Smooth muscle cell (in vitro differentiated cells): ENCODE results near the gene MISP3. TPM values are rescaled to one million over a fixed set of nuclear protein-coding genes. Genes with fewer than 3 reads are reported as not detected.
"Not testable (repeated sequence)": the region's sequence is repeated elsewhere in the genome, so short reads cannot be mapped to it uniquely, and the experiment has no call there.

Source experiments
- DNase-seq: peaks from one replicate; lab custom pipeline; 2025; ENCODE audit not compliant: unreplicated experiment; lab: John Stamatoyannopoulos, UW
- H2AFZ ChIP-seq: fragments of 200-600 bp; sonication (generic); 2 replicates; pipeline ENCODE4 v1.6.0; 2016; ENCODE audit warnings: antibody characterized with exemption, low read depth, mild to moderate bottlenecking
- H3F3A ChIP-seq: fragments of 200-600 bp; sonication (generic); 2 replicates; pipeline ENCODE4 v1.6.0; 2017; ENCODE audit warnings: antibody characterized with exemption, low read depth
- H3K27ac ChIP-seq: fragments of 200-600 bp; sonication (generic); 2 replicates; pipeline ENCODE4 v1.5.1; 2016; ENCODE audit warnings: low read depth, mild to moderate bottlenecking
- H3K27me3 ChIP-seq: fragments of 200-600 bp; sonication (generic); 2 replicates; pipeline ENCODE4 v1.6.1; 2016; ENCODE audit warnings: low read depth, mild to moderate bottlenecking
- H3K36me3 ChIP-seq: fragments of 200-600 bp; sonication (generic); 2 replicates; pipeline ENCODE4 v1.5.1; 2016; ENCODE audit warnings: low read depth
- H3K4me1 ChIP-seq: fragments of 200-600 bp; sonication (generic); 2 replicates; pipeline ENCODE4 v1.5.1; 2016; ENCODE audit warnings: low read depth
- H3K4me2 ChIP-seq: fragments of 200-600 bp; sonication (generic); 2 replicates; pipeline ENCODE4 v1.6.0; 2016; ENCODE audit warnings: mild to moderate bottlenecking
- H3K4me3 ChIP-seq: fragments of 200-600 bp; sonication (generic); 2 replicates; pipeline ENCODE4 v1.5.1; 2016; ENCODE audit warnings: mild to moderate bottlenecking
- H3K79me2 ChIP-seq: fragments of 200-600 bp; sonication (generic); 2 replicates; pipeline ENCODE4 v1.6.0; 2016; ENCODE audit warnings: low read depth, mild to moderate bottlenecking
- H3K9ac ChIP-seq: fragments of 200-600 bp; sonication (generic); 2 replicates; pipeline ENCODE4 v1.6.0; 2016; ENCODE audit warnings: low read depth
- H3K9me3 ChIP-seq: fragments of 200-600 bp; sonication (generic); replicated peaks from 2 replicates; pipeline ENCODE4 v1.5.1; 2016; ENCODE audit warnings: low read depth
- H4K20me1 ChIP-seq: fragments of 200-600 bp; sonication (generic); 2 replicates; pipeline ENCODE4 v1.6.0; 2016; ENCODE audit warnings: low read depth
- CTCF ChIP-seq: fragments of 200-600 bp; sonication (generic); IDR thresholded peaks from 2 replicates; pipeline ENCODE4 v1.5.1; 2017; ENCODE audit warnings: borderline replicate concordance, mild to moderate bottlenecking, antibody characterized with exemption; ENCODE audit not compliant: insufficient read depth, poor library complexity, severe bottlenecking
- WGBS: methylation state at CpG from one replicate; pipeline ENCODE4 v1.1.7; 2016; ENCODE audit warnings: low lambda C conversion rate; 5-methylcytosine and 5-hydroxymethylcytosine counted together
- polyA plus RNA-seq: library from polyadenylated mRNA; unstranded; fragments of >200 nt; fragmentation: Nextera tagmentation; extraction: Ambion mirVana; gene quantifications from 2 replicates; pipeline ENCODE4 v1.2.1, GENCODE V29; 2016
- total RNA-seq: library from RNA; depleted of rRNA; stranded (reverse); fragments of >200 nt; gene quantifications from 2 replicates; pipeline ENCODE4 v1.2.3, GENCODE V29; 2014

The MISP3 gene
- 2.4 TPM in 1 of 2 replicates, not detected in the other for total RNA-seq
- 0.61 and 2.0 TPM in 2 replicates for polyA plus RNA-seq

- Histone ChIP-seq H3F3A (peaks cover 3% of the 10 kb centered on the region), H3K4me1 (peaks cover 12% of the 10 kb centered on the region), H3K79me2 (peaks cover 7% of the 10 kb centered on the region), H3K27ac (no peak within 1 kb of the TSS), H2AFZ (peak within 1 kb of the TSS; percentile 86), H3K4me2 (peak within 1 kb of the TSS; percentile 93), H3K27me3 (no peaks in the 10 kb centered on the region), H3K9me3 (no peaks in the 10 kb centered on the region), H3K4me3 (peak within 1 kb of the TSS; percentile 69), H4K20me1 (no peaks in the 10 kb centered on the region), H3K9ac (no peak within 1 kb of the TSS), H3K36me3 (no peaks in the 10 kb centered on the region)
- WGBS, result 10% methylated on average over 25 of the region's 51 CpGs
- no peak for DNase-seq
- no peak for TF ChIP-seq CTCF
Observed at GRCh38 chr19:14072535-14073260, at the start of gene MISP3. Gene MISP3, plus strand, starts transcription at chr19:14072786. Its CDS starts 524 bp downstream, at chr19:14073310.

- peak overlapping the region; percentile 81 for H2AFZ ChIP-seq
- H3F3A ChIP-seq, result no peaks in the 10 kb centered on the region
- no peaks in the 10 kb centered on the region for H3K4me1 ChIP-seq
- H3K9ac ChIP-seq, result no peak overlapping the region
- H3K27me3 ChIP-seq, result no peaks in the 10 kb centered on the region
- TF ChIP-seq CTCF, result peak; percentile 24
- no peaks in the 10 kb centered on the region for H3K9me3 ChIP-seq
- H3K4me2 ChIP-seq, result no peak overlapping the region
- H4K20me1 ChIP-seq, result no peaks in the 10 kb centered on the region
- H3K27ac ChIP-seq, result no peak overlapping the region
- H3K36me3 ChIP-seq, result no peaks in the 10 kb centered on the region
- 58% methylated on average over 9 of the region's 9 CpGs for WGBS
- no peak for DNase-seq
- H3K79me2 ChIP-seq, result no peaks in the 10 kb centered on the region
- no peak overlapping the region for H3K4me3 ChIP-seq
Observed at GRCh38 chr19:14023404-14024235, 49.0 kb upstream of the MISP3 start.

- not testable (repeated sequence) for H3K79me2 ChIP-seq, H4K20me1 ChIP-seq, H3K4me3 ChIP-seq, H3F3A ChIP-seq, H3K4me2 ChIP-seq, H3K27me3 ChIP-seq, H3K36me3 ChIP-seq, H3K9ac ChIP-seq, H3K27ac ChIP-seq, H2AFZ ChIP-seq, H3K4me1 ChIP-seq, H3K9me3 ChIP-seq, DNase-seq
- 94% methylated on average over 5 of the region's 5 CpGs for WGBS
Observed at GRCh38 chr19:14026652-14027192, 45.9 kb upstream of the MISP3 start.

GRCh38 chr19:14027856-14028450 is 44.6 kb upstream of the MISP3 start, which contains the start of gene RLN3:
Gene RLN3, plus strand, starts transcription at chr19:14028148. Its CDS starts 57 bp downstream, at chr19:14028205.
- H3K27ac ChIP-seq, result no peak within 1 kb of the TSS
- no peak within 1 kb of the TSS for H3K9ac ChIP-seq
- H3K27me3 ChIP-seq, result no peaks in the 10 kb centered on the region
- H3K4me2 ChIP-seq, result no peak within 1 kb of the TSS
- no peaks in the 10 kb centered on the region for H3K9me3 ChIP-seq
- H3K4me3 ChIP-seq, result no peak within 1 kb of the TSS
- WGBS, result 93% methylated on average over 24 of the region's 24 CpGs
- no peaks in the 10 kb centered on the region for H3K79me2 ChIP-seq
- no peaks in the 10 kb centered on the region for H3K36me3 ChIP-seq
- H3F3A ChIP-seq, result no peaks in the 10 kb centered on the region
- H2AFZ ChIP-seq, result no peak within 1 kb of the TSS
- no peaks in the 10 kb centered on the region for H4K20me1 ChIP-seq
- no peak for TF ChIP-seq CTCF
- no peak for DNase-seq
- H3K4me1 ChIP-seq, result peaks cover 9% of the 10 kb centered on the region
